Esophagus muscularis mucosa (tissue), 4 donors: ENCODE data around the gene TUBA4A.

Experiments
- CTCF ChIP-seq, 3 experiments: fragments of 200-600 bp in 2 of 3; fragments of 450-650 bp in 1 of 3; sonication (generic) in 2 of 3; IDR thresholded peaks; one replicate each; pipeline ENCODE4 v1.5.1; 2017 to 2019; ENCODE audit warnings: antibody characterized with exemption in 3 of 3, mild to moderate bottlenecking in 2 of 3, moderate library complexity in 1 of 3
- EP300 ChIP-seq: sonication (generic); formaldehyde crosslinking; IDR thresholded peaks from one replicate; pipeline ENCODE4 v1.6.1; 2017; ENCODE audit warnings: antibody characterized with exemption
- POLR2A ChIP-seq: fragments of 450-650 bp; IDR thresholded peaks from one replicate; pipeline ENCODE4 v1.6.1; 2017; ENCODE audit warnings: antibody characterized with exemption, moderate library complexity, mild to moderate bottlenecking, low read depth
- POLR2AphosphoS5 ChIP-seq, 2 donors: sonication (generic); formaldehyde crosslinking; IDR thresholded peaks; one replicate each; pipeline ENCODE4 v1.6.1; 2017; ENCODE audit warnings: antibody characterized with exemption in 2 of 2

GRCh38 chr2:219294356-219295351 lies 40.9 kb upstream of the TUBA4A start:
- TF ChIP-seq CTCF (IDR thresholded peaks at IDR 0.05) (peak; percentile 99 to 100 (median 99)), POLR2A (no peak), POLR2AphosphoS5 (IDR thresholded peaks at IDR 0.05) (peak; percentile 72 to 87), EP300 (no peak)
